MM.1S (cell line): Measurements from ENCODE around the gene LDLRAD4.

ENCODE experiments used
- DNase-seq: peaks from one replicate; pipeline ENCODE4 v3.0.0-alpha.2; 2015
- H2AFZ ChIP-seq: fragments of 300-600 bp; sonication (generic); 2 replicates; pipeline ENCODE4 v1.6.0; 2016; ENCODE audit warnings: antibody characterized with exemption, low read length
- H3F3A ChIP-seq: fragments of 300-600 bp; sonication (generic); 2 replicates; pipeline ENCODE4 v1.6.1; 2016; ENCODE audit warnings: mild to moderate bottlenecking, antibody characterized with exemption, low read length, moderate library complexity, mixed read lengths; ENCODE audit not compliant: insufficient read depth
- H3K27ac ChIP-seq: fragments of 300-600 bp; sonication (generic); 2 replicates; pipeline ENCODE4 v1.5.1; 2016; ENCODE audit warnings: mild to moderate bottlenecking, low read length
- H3K27me3 ChIP-seq: fragments of 300-600 bp; sonication (generic); replicated peaks from 2 replicates; pipeline ENCODE4 v1.6.0; 2016; ENCODE audit warnings: low read length; ENCODE audit not compliant: insufficient read depth
- H3K36me3 ChIP-seq: fragments of 300-600 bp; sonication (generic); replicated peaks from 2 replicates; pipeline ENCODE4 v1.6.1; 2016; ENCODE audit warnings: mild to moderate bottlenecking, low read length, mixed read lengths; ENCODE audit not compliant: insufficient read depth
- H3K4me1 ChIP-seq: fragments of 300-600 bp; sonication (generic); 2 replicates; pipeline ENCODE4 v1.6.1; 2016; ENCODE audit warnings: low read length, mixed read lengths
- H3K4me2 ChIP-seq: fragments of 300-600 bp; sonication (generic); 2 replicates; pipeline ENCODE4 v1.6.0; 2016; ENCODE audit warnings: low read depth, low read length
- H3K4me3 ChIP-seq: fragments of 300-600 bp; sonication (generic); 2 replicates; pipeline ENCODE4 v1.5.1; 2016; ENCODE audit warnings: low read length, mixed read lengths
- H3K79me2 ChIP-seq: fragments of 300-600 bp; sonication (generic); 2 replicates; pipeline ENCODE4 v1.6.1; 2016; ENCODE audit warnings: mixed run types, low read length, mixed read lengths
- H3K9ac ChIP-seq: fragments of 300-600 bp; sonication (generic); 2 replicates; pipeline ENCODE4 v1.6.1; 2016; ENCODE audit warnings: low read length, mixed read lengths
- H3K9me2 ChIP-seq: fragments of 300-600 bp; sonication (generic); replicated peaks from 2 replicates; pipeline ENCODE4 v1.6.1; 2016; ENCODE audit warnings: mild to moderate bottlenecking, low read length, mixed read lengths; ENCODE audit not compliant: insufficient read depth
- H3K9me3 ChIP-seq: fragments of 300-600 bp; sonication (generic); replicated peaks from 2 replicates; pipeline ENCODE4 v1.6.1; 2016; ENCODE audit warnings: mild to moderate bottlenecking, low read length, mixed read lengths; ENCODE audit not compliant: insufficient read depth
- H4K20me1 ChIP-seq: fragments of 300-600 bp; sonication (generic); 2 replicates; pipeline ENCODE4 v1.6.1; 2016; ENCODE audit warnings: mild to moderate bottlenecking, low read length, moderate library complexity, mixed read lengths; ENCODE audit not compliant: insufficient read depth
- CTCF ChIP-seq: fragments of 300-600 bp; sonication (generic); IDR thresholded peaks from 2 replicates; pipeline ENCODE4 v1.5.1; 2016; ENCODE audit warnings: antibody characterized with exemption, low read length, mixed read lengths
- EZH2 ChIP-seq: fragments of 300-600 bp; sonication (generic); optimal IDR thresholded peaks from 2 replicates; pipeline ENCODE3; 2017; ENCODE audit warnings: low read depth, mild to moderate bottlenecking, antibody characterized with exemption, low read length, mixed read lengths
- EZH2phosphoT487 ChIP-seq: fragments of 300-600 bp; sonication (generic); IDR thresholded peaks from 2 replicates; pipeline ENCODE4 v1.6.1; 2018; ENCODE audit warnings: antibody characterized with exemption, low read length

The LDLRAD4 gene

GRCh38 chr18:13452388-13452811 is 233.8 kb downstream of the LDLRAD4 start:
- Histone ChIP-seq H3K27me3 (no peaks in the 10 kb centered on the region), H3K27ac (no peak overlapping the region)

GRCh38 chr18:13452871-13453680 is 234.5 kb downstream of the LDLRAD4 start:
- no peaks in the 10 kb centered on the region for H3F3A ChIP-seq
- H3K27ac ChIP-seq: no peak overlapping the region
- H3K27me3 ChIP-seq: no peaks in the 10 kb centered on the region
- TF ChIP-seq EZH2phosphoT487: no peak
- TF ChIP-seq EZH2: no peak
- TF ChIP-seq CTCF: no peak
- H3K9me2 ChIP-seq: no peaks in the 10 kb centered on the region
- no peak overlapping the region for H3K9ac ChIP-seq
- no peaks in the 10 kb centered on the region for H3K79me2 ChIP-seq
- no peak overlapping the region for H3K4me3 ChIP-seq
- DNase-seq: no peak
- no peaks in the 10 kb centered on the region for H3K9me3 ChIP-seq
- no peak overlapping the region for H2AFZ ChIP-seq
- H3K36me3 ChIP-seq: no peaks in the 10 kb centered on the region
- no peaks in the 10 kb centered on the region for H4K20me1 ChIP-seq
- H3K4me2 ChIP-seq: no peak overlapping the region
- H3K4me1 ChIP-seq: no peaks in the 10 kb centered on the region

More at GRCh38 chr18:13452388-13452811, 233.8 kb downstream of the LDLRAD4 start:
- no peak for DNase-seq
- no peak overlapping the region for H3K4me3 ChIP-seq
- no peaks in the 10 kb centered on the region for H3K9me2 ChIP-seq
- no peak overlapping the region for H3K4me2 ChIP-seq
- H3K9me3 ChIP-seq: no peaks in the 10 kb centered on the region
- no peak overlapping the region for H2AFZ ChIP-seq
- no peaks in the 10 kb centered on the region for H4K20me1 ChIP-seq
- TF ChIP-seq EZH2 (no peak), EZH2phosphoT487 (no peak), CTCF (no peak)
- no peaks in the 10 kb centered on the region for H3K79me2 ChIP-seq
- H3K36me3 ChIP-seq: no peaks in the 10 kb centered on the region
- no peaks in the 10 kb centered on the region for H3K4me1 ChIP-seq
- H3F3A ChIP-seq: no peaks in the 10 kb centered on the region
- no peak overlapping the region for H3K9ac ChIP-seq

GRCh38 chr18:13453714-13454113 is 235.2 kb downstream of the LDLRAD4 start:
- no peaks in the 10 kb centered on the region for H3K9me2 ChIP-seq
- no peak overlapping the region for H3K27ac ChIP-seq
- no peak overlapping the region for H3K4me3 ChIP-seq
- H3K4me2 ChIP-seq: no peak overlapping the region
- H3K79me2 ChIP-seq: no peaks in the 10 kb centered on the region
- H3K4me1 ChIP-seq: no peaks in the 10 kb centered on the region
- no peak overlapping the region for H3K9ac ChIP-seq
- no peak overlapping the region for H2AFZ ChIP-seq
- no peaks in the 10 kb centered on the region for H3F3A ChIP-seq
- H3K9me3 ChIP-seq: no peaks in the 10 kb centered on the region
- no peaks in the 10 kb centered on the region for H4K20me1 ChIP-seq
- DNase-seq: no peak
- TF ChIP-seq EZH2phosphoT487 (no peak), CTCF (no peak), EZH2 (no peak)
- no peaks in the 10 kb centered on the region for H3K36me3 ChIP-seq
- no peaks in the 10 kb centered on the region for H3K27me3 ChIP-seq
